Activated T-helper 17 cell treated with anti-CD3 and anti-CD28 coated beads, Interleukin-2, amount 50 U/mL, for 72 hours (primary cell): ENCODE data around the gene STMN1. TPM values are rescaled to one million over a fixed set of nuclear protein-coding genes. Genes with fewer than 3 reads are reported as not detected.
"Not testable (repeated sequence)": the region's sequence is repeated elsewhere in the genome, so short reads cannot be mapped to it uniquely, and the experiment has no call there.

ENCODE experiments used
- ATAC-seq: fragments of 150-1000 bp; cut with Tn5 transposase; replicated peaks from 2 replicates; pipeline ENCODE4 v1.10.0; 2021; ENCODE audit warnings: mild to moderate bottlenecking, moderate library complexity
- H3K27ac Mint-ChIP-seq: one replicate; pipeline ENCODE4 v1.8.0; 2022; ENCODE audit warnings: mixed read lengths
- H3K27me3 Mint-ChIP-seq: one replicate; pipeline ENCODE4 v1.8.0; 2022; ENCODE audit warnings: mixed read lengths
- H3K36me3 Mint-ChIP-seq: one replicate; pipeline ENCODE4 v1.8.0; 2022; ENCODE audit warnings: low read depth, mild to moderate bottlenecking, mixed read lengths
- H3K4me1 Mint-ChIP-seq: one replicate; pipeline ENCODE4 v1.8.0; 2022; ENCODE audit warnings: mixed read lengths
- H3K4me3 Mint-ChIP-seq: one replicate; pipeline ENCODE4 v1.8.0; 2022; ENCODE audit warnings: mild to moderate bottlenecking, mixed read lengths
- H3K9me3 Mint-ChIP-seq: one replicate; pipeline ENCODE4 v1.8.0; 2022; ENCODE audit warnings: mixed read lengths
- total RNA-seq, 2 donors: library from RNA; stranded (reverse); gene quantifications; one replicate each; pipeline ENCODE4 v1.2.3, GENCODE V29; 2022

The STMN1 gene
- total RNA-seq, result 100 to 1,000 TPM; 376 to 423 TPM

DNA sequence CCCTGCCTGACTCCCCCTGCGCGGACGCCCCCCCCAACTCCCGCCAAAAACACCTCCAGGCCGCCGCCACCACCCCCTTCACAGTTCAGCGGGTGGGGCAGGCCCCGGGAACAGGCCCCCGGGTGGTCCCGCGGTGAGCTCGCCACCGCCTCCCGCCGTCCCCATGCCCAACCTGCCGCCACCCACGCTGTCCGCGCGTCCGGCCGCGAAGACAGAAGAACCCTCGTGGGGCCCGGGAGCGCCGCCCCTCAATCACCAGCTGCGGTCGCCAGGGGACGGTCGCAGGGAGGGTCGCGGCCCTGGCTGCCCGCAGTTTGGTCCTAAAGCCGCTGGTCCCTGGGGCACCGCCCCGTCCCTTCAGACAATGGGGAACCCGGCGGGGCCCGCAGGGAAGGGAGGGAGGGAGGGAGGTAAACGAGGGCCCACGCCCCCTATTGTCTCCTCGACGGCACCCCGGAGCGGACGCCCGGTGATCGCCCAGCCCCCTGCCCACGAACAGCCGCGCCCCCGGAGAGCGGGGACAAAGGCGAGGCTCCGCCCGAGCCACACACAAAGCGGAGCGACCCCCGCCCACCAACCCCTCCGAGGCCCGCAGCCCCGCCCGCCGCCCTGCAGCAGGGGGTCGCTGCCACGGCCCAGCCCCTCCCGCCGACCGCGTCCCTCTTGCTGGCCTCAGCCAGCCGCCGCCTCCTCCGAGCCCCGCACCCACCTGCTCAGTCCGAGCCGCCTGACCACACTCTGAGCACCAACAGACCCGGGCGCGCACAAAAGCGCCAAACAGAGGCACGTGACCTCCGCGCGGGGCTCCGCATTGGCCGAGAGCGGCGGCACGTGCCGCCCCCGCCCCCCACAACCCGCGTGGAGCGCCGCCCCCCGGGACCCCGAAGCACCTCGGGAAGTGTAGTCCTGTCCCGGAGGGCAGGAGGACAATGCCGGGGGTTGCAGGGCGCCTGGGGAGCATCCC is at the start of gene STMN1:
TSS of gene STMN1 (minus strand) at position 740 of the 964 bp plus-strand sequence. CDS start 1,743 bp downstream, outside the sequence.
- H3K27ac Mint-ChIP-seq, result peak within 1 kb of the TSS; percentile 88
- peak; percentile 70 for ATAC-seq
- peaks cover 5% of the 10 kb centered on the region for H3K4me1 Mint-ChIP-seq
- no peaks in the 10 kb centered on the region for H3K9me3 Mint-ChIP-seq
- peak within 1 kb of the TSS; percentile 98 for H3K4me3 Mint-ChIP-seq
- H3K36me3 Mint-ChIP-seq, result peaks cover 44% of the 10 kb centered on the region
- H3K27me3 Mint-ChIP-seq, result no peaks in the 10 kb centered on the region

GRCh38 chr1:25955553-25955952 is 49.3 kb upstream of the STMN1 start:
- no peak overlapping the region for H3K4me3 Mint-ChIP-seq
- peaks cover 24% of the 10 kb centered on the region for H3K36me3 Mint-ChIP-seq

DNA sequence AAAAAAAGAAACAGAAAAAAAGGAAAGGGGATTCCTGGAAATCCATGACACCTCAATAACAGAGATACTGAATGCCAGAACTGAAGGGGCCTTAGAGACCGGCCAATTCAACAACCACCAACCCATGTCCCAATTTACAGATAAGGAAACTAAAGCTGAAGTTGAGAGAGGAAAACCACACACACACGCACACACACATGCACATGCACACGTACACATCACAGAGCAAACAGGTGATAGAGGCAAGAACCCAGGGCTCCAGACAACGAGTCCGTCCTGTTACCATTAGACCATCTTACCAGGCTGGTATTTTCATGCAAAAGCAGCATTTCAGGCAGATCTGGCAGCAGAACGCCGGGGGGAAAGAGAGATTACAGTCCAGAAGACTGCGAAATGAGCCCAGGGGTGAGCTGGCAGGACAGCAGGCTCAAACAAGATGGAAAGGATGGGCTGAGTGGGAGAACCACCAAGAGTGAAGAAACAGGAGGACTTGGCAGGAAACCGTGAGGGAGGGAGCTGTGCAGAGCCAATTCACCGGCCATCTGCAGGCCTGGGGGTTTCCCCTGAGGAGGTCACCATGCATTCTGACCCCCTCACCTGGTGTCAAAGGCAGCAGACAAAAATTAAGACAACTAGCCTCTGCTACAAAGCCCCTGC is 48.2 kb upstream of the STMN1 start:
- no peak for ATAC-seq
- H3K4me3 Mint-ChIP-seq, result no peak overlapping the region
- no peaks in the 10 kb centered on the region for H3K27me3 Mint-ChIP-seq
- H3K4me1 Mint-ChIP-seq, result no peaks in the 10 kb centered on the region
- no peaks in the 10 kb centered on the region for H3K9me3 Mint-ChIP-seq
- peaks cover 13% of the 10 kb centered on the region for H3K36me3 Mint-ChIP-seq
- no peak overlapping the region for H3K27ac Mint-ChIP-seq

More at GRCh38 chr1:25955553-25955952, 49.3 kb upstream of the STMN1 start:
- peak overlapping the region; percentile 31 for H3K27ac Mint-ChIP-seq
- no peaks in the 10 kb centered on the region for H3K27me3 Mint-ChIP-seq
- H3K4me1 Mint-ChIP-seq, result no peaks in the 10 kb centered on the region
- no peaks in the 10 kb centered on the region for H3K9me3 Mint-ChIP-seq
- ATAC-seq, result no peak

GRCh38 chr1:25952841-25953401 is 46.7 kb upstream of the STMN1 start:
- no peak for ATAC-seq
- Mint-ChIP-seq H3K36me3 (no peaks in the 10 kb centered on the region), H3K9me3 (no peaks in the 10 kb centered on the region), H3K4me1 (no peaks in the 10 kb centered on the region), H3K27me3 (no peaks in the 10 kb centered on the region), H3K4me3 (no peak overlapping the region), H3K27ac (no peak overlapping the region)

DNA sequence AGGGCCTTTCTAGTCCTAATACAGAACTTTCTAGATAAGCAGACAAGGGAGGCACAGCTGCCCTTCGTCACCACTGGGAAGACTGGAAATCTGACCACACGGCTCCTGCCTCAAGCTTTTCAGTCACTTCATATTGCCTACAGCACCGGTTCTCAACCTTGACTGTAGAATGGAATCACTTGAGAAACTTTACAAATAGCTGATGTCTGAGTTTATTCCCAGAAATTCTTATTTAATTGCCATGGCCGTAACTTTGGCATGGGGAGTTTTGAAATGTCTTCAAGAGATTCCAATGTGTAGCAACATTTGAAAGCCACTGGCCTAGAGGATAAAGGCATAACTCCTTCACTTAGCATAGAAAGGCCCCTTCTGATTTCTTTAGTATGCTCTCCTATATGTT is 42.4 kb upstream of the STMN1 start:
- Mint-ChIP-seq H3K27me3 (no peaks in the 10 kb centered on the region), H3K9me3 (peaks cover under 1% of the 10 kb centered on the region), H3K27ac (no peak overlapping the region), H3K36me3 (no peaks in the 10 kb centered on the region), H3K4me3 (no peak overlapping the region), H3K4me1 (no peaks in the 10 kb centered on the region)
- no peak for ATAC-seq

DNA sequence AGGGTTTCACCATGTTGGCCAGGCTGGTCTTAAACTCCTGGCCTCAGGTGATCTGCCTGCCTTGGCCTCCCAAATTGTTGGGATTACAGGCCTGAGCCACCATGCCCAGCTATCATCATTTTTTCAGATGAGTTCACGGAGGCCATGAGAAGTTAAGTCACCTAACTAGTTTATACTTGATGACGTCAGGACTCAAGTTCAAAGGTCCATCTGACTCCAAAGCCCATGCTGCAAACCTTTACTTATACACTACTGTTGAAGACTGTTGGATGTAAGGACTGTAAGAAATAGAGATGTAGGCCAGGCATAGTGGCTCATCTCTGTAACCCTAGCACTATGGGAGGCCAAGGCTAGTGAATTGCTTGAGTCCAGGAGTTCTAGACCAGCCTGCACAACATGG is 40.8 kb upstream of the STMN1 start:
- peaks cover 10% of the 10 kb centered on the region for H3K9me3 Mint-ChIP-seq
- no peak for ATAC-seq

GRCh38 chr1:25945761-25946160 is 39.5 kb upstream of the STMN1 start:
- ATAC-seq, result no peak
- no peaks in the 10 kb centered on the region for H3K27me3 Mint-ChIP-seq
- no peaks in the 10 kb centered on the region for H3K4me1 Mint-ChIP-seq

More for the DNA sequence above, 40.8 kb upstream of the STMN1 start:
- no peak overlapping the region for H3K4me3 Mint-ChIP-seq
- no peaks in the 10 kb centered on the region for H3K4me1 Mint-ChIP-seq
- H3K27ac Mint-ChIP-seq, result no peak overlapping the region
- H3K27me3 Mint-ChIP-seq, result no peaks in the 10 kb centered on the region
- H3K36me3 Mint-ChIP-seq, result no peaks in the 10 kb centered on the region

GRCh38 chr1:25944986-25945385 is 38.8 kb upstream of the STMN1 start:
- no peak overlapping the region for H3K4me3 Mint-ChIP-seq
- ATAC-seq, result no peak
- H3K9me3 Mint-ChIP-seq, result peaks cover 10% of the 10 kb centered on the region
- no peak overlapping the region for H3K27ac Mint-ChIP-seq
- H3K36me3 Mint-ChIP-seq, result no peaks in the 10 kb centered on the region
- no peaks in the 10 kb centered on the region for H3K27me3 Mint-ChIP-seq
- H3K4me1 Mint-ChIP-seq, result no peaks in the 10 kb centered on the region

More at GRCh38 chr1:25945761-25946160, 39.5 kb upstream of the STMN1 start:
- Mint-ChIP-seq H3K27ac (no peak overlapping the region), H3K36me3 (no peaks in the 10 kb centered on the region), H3K9me3 (peaks cover 10% of the 10 kb centered on the region), H3K4me3 (no peak overlapping the region)

- not testable (repeated sequence) for H3K36me3 Mint-ChIP-seq, ATAC-seq, H3K27me3 Mint-ChIP-seq, H3K4me3 Mint-ChIP-seq, H3K4me1 Mint-ChIP-seq
- H3K27ac Mint-ChIP-seq, result peak overlapping the region; percentile 1
- peaks cover 10% of the 10 kb centered on the region for H3K9me3 Mint-ChIP-seq
Observed at GRCh38 chr1:25943511-25943910, 37.3 kb upstream of the STMN1 start.

DNA sequence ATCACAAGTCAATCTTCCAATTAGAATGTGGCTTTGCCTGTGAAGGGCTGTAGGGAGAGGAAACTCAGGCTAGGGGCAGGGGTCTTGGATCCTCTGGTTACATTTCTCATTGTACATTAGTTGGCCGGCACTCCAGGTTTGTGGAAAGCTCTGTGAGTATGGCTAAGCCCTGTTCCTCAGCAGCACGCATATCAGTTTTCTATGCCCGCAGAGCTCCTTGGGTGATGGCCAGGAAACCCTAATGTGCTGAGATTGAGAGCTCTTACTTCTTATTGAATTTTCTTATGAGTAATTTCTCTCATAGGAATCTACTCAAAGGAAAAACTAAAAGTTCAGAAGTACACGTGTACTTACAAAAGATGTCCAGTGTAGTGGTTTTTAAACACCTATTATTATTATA is 30.7 kb upstream of the STMN1 start:
- Mint-ChIP-seq H3K4me1 (no peaks in the 10 kb centered on the region), H3K36me3 (no peaks in the 10 kb centered on the region), H3K27ac (no peak overlapping the region), H3K27me3 (no peaks in the 10 kb centered on the region), H3K9me3 (no peaks in the 10 kb centered on the region), H3K4me3 (no peak overlapping the region)
- no peak for ATAC-seq

DNA sequence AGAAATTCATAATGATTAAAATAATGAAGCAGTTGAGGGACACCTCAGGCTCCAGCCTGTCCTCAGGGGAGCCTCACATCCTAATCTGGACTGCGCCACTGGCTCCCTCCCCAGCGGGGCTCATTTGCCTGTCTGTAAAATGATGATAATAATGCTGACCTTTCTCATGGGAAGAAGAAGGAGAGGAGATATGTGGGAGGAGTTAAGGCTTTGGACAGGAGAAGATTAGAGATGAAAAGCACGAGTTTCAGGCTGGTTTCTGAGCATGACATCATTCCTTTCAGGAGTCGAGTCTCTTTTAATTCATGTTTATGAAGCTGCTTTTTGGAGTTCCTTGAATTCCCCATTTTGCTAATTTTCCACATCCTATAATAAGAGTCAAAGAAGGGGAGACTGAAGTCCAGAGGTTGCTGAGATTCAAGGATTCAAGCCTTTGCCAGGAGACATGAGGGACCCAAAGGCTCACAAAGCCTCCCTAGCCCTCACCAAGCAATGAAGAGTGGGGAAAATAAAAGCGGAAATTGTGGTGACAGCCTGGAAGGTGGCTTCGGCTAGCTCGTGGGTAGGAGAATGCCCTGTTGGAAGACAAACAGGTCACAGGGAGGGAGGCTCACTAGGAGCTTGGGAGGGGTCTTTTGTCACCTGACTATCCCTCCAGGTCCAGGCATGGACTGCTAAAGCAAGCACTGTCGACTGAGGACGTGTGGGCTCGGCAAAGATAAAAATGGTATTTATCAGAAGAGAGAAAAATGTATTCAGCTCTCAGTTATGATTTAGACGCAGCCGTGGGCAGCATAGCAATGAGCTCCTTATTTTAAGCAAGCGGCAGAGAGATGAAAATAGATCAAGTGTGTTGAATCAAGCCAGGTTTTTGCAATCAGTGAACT is 27.5 kb upstream of the STMN1 start:
- Mint-ChIP-seq H3K9me3 (no peaks in the 10 kb centered on the region), H3K4me3 (no peak overlapping the region), H3K4me1 (no peaks in the 10 kb centered on the region), H3K27me3 (no peaks in the 10 kb centered on the region), H3K27ac (no peak overlapping the region), H3K36me3 (no peaks in the 10 kb centered on the region)
- ATAC-seq, result no peak

DNA sequence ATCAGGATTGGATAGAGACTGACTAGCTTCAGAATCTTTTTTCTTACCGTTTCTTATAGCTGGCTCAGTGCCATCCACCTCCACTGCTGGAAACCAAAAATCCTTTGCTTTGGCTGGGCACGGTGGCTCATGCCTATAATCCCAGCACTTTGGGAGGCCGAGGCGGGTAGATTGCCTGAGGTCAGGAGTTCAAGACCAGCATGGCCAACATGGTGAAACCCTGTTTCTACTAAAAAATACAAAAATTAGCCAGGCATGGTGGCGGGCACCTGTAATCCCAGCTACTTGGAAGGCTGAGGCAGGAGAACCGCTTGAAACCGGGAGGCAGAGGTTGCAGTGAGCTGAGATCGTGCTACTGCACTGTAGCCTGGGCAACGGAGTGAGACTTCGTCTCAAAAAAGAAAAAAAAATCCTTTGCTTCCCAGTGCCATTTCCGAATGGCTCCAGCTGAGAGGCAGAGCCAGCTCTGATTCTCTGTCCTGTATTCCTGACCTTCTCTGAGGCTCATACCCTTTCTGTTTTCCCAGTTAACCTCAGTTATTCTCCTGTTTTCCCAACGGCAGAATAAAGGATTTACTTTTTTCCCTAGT is 26.7 kb upstream of the STMN1 start:
- not testable (repeated sequence) for H3K27me3 Mint-ChIP-seq, H3K27ac Mint-ChIP-seq, ATAC-seq, H3K9me3 Mint-ChIP-seq, H3K36me3 Mint-ChIP-seq, H3K4me1 Mint-ChIP-seq, H3K4me3 Mint-ChIP-seq

GRCh38 chr1:25932321-25932720 is 26.1 kb upstream of the STMN1 start:
- no peaks in the 10 kb centered on the region for H3K36me3 Mint-ChIP-seq
- no peak for ATAC-seq
- H3K4me1 Mint-ChIP-seq, result no peaks in the 10 kb centered on the region
- H3K9me3 Mint-ChIP-seq, result no peaks in the 10 kb centered on the region
- no peaks in the 10 kb centered on the region for H3K27me3 Mint-ChIP-seq
- no peak overlapping the region for H3K4me3 Mint-ChIP-seq
- no peak overlapping the region for H3K27ac Mint-ChIP-seq

DNA sequence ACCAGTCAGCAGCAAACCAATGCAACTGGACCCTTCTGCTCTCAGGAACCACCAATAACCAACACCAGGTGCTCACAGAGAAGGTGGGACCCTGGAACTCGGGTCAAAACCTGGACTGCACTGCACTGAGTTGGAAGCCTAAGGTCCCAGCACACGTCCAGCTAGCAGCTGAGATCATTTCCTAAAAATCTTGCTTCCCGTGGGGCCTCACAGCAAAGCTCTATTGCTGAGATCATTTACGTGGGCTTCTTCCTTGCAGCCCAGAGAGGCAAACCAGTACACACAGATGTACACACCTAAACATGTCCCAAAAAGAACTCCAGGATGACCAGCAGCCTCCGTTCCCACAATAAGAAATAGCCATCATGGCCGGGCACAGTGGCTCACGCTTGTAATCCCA is 22.8 kb upstream of the STMN1 start:
- ATAC-seq, result no peak
- H3K27ac Mint-ChIP-seq, result no peak overlapping the region
- H3K9me3 Mint-ChIP-seq, result no peaks in the 10 kb centered on the region
- H3K4me3 Mint-ChIP-seq, result no peak overlapping the region
- H3K4me1 Mint-ChIP-seq, result no peaks in the 10 kb centered on the region
- no peaks in the 10 kb centered on the region for H3K36me3 Mint-ChIP-seq
- H3K27me3 Mint-ChIP-seq, result no peaks in the 10 kb centered on the region
